Stimulated activated CD4-positive, alpha-beta T cell treated with anti-CD3 and anti-CD28 coated beads, Interleukin-12 subunit alpha, Interleukin-12 subunit beta, amount 100 ng/mL, for 4 hours (primary cell): ENCODE measurements around the gene OR5B3.
"Not testable (repeated sequence)": the region's sequence is repeated elsewhere in the genome, so short reads cannot be mapped to it uniquely, and the experiment has no call there.

Experiments
- DNase-seq: peaks from one replicate; pipeline ENCODE4 v3.0.0-alpha.2; 2020

The OR5B3 gene

DNA sequence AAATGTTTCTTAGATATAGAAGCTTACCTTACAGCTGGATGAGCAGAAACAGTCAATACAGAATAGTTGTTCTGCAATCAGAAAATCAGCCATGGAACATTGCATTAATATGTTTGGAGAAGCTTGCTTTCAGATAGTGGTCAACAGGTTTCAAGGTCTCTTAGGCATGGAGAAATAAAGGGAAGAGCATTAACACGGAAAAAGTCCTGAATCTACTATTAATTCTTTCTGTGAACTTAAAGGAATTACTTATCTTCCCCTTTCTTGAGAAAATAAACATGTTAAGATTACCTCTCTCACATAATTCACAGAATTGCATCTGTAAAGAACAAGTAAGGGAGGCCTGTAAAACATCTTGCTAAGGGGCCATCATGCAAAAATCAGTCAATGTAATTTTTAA is at the start of gene OR5B3:
OR5B3 (minus strand) TSS at position 101 of the 400 bp plus-strand sequence. CDS start 3,465 bp downstream, outside the sequence.
- no peak for DNase-seq

DNA sequence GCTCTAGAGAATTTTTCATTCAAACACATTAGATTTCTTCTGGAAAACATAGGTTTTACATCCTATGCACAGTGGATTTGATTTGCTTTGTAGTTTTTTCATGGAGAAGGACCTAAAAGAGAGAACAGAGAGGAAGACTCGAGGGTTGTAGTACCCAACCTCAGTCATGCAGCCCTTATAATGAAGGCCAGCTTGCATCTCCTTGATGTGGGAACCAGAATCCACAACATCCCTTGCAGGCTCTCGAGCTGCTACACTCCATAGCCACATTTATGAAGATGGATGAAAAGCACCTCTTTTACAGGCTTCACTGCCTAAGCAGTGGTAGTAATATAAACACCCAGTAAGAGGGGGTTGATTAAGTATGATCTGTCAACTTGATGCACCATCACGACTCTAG is 44.9 kb upstream of the OR5B3 start:
- no peak for DNase-seq

DNA sequence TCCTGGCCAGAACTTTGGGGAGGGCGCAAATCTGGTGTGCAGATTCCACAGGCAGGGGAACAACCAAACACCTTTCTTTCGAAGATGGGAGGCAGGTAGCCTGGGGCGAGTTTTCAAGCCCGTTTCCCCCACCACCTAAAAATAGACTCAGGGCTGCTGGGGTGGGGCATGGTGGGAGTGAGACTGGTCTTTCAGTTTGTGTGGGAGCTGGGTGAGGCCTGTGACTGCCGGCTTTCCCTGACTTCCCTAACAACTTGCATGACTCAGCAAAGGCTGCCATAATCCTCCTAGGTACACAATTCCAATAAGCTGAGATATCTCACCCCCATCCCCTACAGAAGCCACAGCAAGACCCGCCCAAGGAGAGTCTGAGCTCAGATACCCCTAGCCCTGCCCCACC is 39.6 kb upstream of the OR5B3 start:
- no peak for DNase-seq

DNA sequence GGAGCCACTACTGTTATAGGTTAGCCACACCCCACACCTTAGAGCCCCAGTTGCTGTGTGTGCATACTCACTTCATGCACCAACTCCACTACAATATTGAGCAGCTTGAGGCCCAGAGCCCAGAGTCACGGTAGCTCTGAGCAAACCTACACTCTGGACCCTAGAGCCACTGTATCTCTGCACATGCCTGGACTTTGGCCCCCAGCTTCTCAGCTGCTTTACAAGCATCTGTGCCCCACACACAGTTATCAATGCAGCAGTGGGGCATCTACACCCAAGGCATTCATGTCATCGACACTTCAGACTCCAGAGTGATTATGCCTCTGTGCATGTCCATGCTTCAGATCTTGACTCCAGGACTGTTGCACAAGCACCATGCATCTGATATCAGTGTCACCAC is 37.6 kb upstream of the OR5B3 start:
- DNase-seq: no peak

- DNase-seq: no peak
These were observed 35.5 kb upstream of the OR5B3 start, which contains the start of gene OR5B12 for GRCh38 chr11:58442136-58442535. Gene OR5B12, minus strand, starts transcription at chr11:58442236. Its CDS starts 2,085 bp downstream, at chr11:58440151.

- DNase-seq: no peak
These were observed 31.8 kb upstream of the OR5B3 start for GRCh38 chr11:58438486-58438885.

- no peak for DNase-seq
These were observed 27.5 kb upstream of the OR5B3 start for GRCh38 chr11:58434217-58434616.

DNA sequence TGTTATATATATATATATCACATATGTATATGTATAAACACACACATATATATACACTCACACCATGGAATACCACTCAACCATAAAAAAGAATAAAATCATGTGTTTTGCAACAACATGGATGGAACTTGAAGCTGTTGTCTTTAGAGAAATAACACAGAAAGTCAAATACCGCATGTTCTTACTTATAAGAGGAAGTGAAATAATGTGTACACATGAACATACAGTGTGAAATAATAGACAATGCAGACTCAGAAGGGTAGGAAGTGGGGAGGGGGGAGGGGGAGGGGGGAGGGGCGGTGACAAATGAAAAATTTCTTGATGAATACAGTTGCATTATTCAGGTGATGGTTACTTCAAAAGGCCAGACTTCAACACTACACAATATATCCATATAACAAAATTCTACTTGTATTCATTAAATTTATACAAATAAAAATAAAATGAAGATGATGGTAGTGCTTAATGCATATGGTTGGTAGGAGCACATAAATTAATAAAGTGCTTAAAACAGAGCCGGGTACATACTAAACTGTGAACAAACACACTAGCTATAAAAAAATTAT is 27.0 kb upstream of the OR5B3 start:
- DNase-seq: no peak

- DNase-seq: no peak
These were observed 22.6 kb upstream of the OR5B3 start for GRCh38 chr11:58429273-58429672.

DNA sequence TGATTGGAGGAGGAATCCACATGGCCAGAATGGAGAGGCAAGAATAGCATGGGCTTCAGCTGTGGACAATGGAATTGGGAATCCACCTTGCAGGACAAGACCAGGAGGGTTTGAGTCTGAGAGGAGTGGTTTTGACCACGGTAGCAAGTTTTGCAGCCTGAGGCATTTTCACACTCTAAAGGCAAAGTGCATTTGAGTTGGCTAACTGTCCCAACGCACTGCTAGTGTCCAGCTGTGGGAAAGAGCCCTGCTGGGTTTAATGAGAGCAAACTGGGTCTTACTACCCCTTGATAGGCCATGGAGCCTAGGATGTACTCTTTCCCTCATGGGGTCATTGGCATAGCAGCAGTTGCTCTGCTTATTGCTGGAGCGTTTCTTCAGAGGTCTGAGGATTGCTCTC is 21.3 kb upstream of the OR5B3 start, which contains the start of gene OR5B2:
OR5B2 (minus strand) TSS at position 101 of the 400 bp plus-strand sequence. CDS start 4,860 bp downstream, outside the sequence.
- DNase-seq: no peak

DNA sequence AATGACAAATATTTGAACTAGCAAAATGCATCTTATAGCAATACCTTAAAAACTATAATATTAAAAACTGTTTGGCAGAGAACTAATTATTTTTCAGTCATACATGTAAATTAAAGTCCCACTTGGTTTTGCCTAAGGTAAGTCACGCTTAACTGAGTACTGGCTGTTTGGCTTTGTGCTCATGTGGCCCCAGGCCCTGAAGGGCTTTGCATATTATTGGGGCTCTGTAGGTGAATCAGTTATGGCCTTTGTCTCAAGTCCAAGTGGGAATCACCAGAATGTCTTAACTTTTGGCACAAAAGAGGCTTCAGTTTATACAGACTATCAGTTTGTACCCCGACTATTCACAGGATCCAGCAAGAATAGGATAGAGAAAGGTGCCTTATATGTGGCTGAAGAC is 7.1 kb downstream of the OR5B3 start:
- not testable (repeated sequence) for DNase-seq

DNA sequence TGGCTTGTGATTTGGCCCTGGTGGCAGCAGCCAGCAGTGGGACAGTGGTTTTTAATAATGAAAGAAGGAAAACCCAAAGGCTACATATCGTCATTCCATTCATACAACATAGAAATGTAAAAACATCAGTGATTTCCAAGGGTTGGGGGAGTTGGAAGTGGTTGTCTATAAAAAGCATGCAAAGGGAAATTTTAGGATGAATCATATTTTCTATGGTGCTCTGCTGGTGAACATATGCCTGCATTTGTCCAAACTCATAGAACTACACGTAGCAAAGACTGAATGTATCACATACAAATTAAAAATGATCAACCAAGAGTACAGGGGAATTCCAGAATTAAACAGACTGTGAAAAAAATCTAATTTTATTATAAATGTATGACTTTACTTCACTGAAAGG is 11.1 kb downstream of the OR5B3 start:
- no peak for DNase-seq

- no peak for DNase-seq
These were observed 12.5 kb downstream of the OR5B3 start for GRCh38 chr11:58394195-58394594.

GRCh38 chr11:58392746-58393145 is 13.9 kb downstream of the OR5B3 start:
- DNase-seq: no peak

DNA sequence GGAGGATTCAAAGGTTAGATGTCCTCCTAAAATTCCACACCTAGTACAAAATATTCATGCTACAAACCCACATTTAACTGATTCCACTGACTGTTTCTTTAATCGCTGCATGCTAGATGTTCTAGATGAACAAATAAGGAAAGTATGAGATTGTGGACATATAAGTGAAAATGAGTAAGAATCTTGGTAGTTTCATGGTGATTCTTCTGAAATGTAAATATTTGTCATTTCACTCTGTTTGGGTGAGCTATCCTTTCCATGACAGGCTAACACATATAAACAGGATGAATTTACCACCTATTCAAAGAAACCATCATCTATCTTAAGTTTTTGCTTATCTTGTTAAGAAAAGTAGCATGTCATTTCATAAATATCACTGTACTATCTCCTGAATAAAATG is 14.8 kb downstream of the OR5B3 start:
- DNase-seq: no peak

DNA sequence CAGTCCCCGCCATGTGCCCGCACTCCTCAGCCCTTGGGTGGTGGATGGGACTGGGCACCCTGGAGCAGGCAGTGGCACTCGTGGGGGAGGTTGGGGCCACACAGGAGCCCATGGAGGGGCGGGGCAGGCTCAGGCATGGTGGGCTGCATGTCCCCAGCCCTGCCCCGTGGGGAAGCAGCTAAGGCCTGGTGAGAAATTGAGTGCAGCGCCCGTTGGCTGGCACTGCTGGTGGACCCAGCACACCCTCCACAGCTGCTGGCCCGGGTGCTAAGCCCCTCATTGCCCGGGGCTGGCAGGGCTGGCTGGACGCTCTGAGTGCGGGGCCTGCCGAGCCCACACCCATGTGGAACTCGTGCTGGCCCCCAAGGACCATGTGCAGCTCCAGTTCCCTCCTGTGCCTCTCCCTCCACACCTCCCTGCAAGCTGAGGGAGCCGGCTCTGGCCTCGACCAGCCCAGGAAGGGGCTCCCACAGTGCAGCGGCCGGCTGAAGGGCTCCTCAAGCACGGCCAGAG is 16.1 kb downstream of the OR5B3 start:
- no peak for DNase-seq

DNA sequence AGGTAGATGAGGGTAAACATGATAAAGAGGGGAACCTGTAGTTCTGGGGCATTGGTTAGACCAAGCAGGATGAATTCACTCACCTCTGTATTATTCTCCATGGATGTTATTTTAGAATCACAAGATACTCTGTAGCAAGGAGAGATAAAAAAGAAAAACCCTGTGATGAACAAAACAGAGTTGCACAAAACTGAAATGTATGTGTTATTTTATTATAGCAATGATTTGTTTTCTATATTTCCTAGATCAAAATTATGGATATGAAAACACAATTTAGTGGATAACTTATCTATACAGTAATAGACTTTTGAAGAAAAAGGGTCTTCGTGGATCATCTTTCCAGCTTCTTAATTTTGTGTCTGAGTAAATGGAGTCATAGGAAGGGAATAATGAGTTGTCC is 47.7 kb downstream of the OR5B3 start, which contains the start of gene OR5B17:
OR5B17 (minus strand) TSS at position 101 of the 400 bp plus-strand sequence; CDS start at position 101, 0 bp downstream.
- no peak for DNase-seq

- DNase-seq: no peak
These were observed 51.9 kb downstream of the OR5B3 start for GRCh38 chr11:58354727-58355126.
